T-cell (primary cell): ENCODE results near the gene ST3GAL3. TPM values are rescaled to one million over a fixed set of nuclear protein-coding genes. Genes with fewer than 3 reads are reported as not detected.

Experiments
- ATAC-seq, 4 experiments: fragments of 200-7000 bp in 3 of 4; fragments of 150-1000 bp in 1 of 4; cut with Tn5 transposase; replicated peaks in 1 of 4; 1 replicate in 3 of 4; 2 replicates in 1 of 4; pipeline ENCODE4 v1.10.0; 2021; ENCODE audit warnings: moderate library complexity in 3 of 4, mild to moderate bottlenecking in 2 of 4, moderate number of reproducible peaks in 1 of 4
- CTCF ChIA-PET, 2 donors: fragments of 300-600 bp; sonication (Branson Sonifier 250); formaldehyde crosslinking; loops; one replicate each; lab custom pipeline; 2022; ENCODE audit warnings: antibody characterized with exemption in 2 of 2; lab: Charles Lee
- POLR2A ChIA-PET, 2 donors: fragments of 300-600 bp; sonication (Branson Sonifier 250); formaldehyde crosslinking; loops; one replicate each; lab custom pipeline; 2022; ENCODE audit warnings: antibody characterized with exemption in 2 of 2; lab: Charles Lee
- DNase-seq, 35 experiments: peaks; one replicate each; pipeline versions ENCODE4 v3.0.0 to v3.0.0-alpha.2; 2013 to 2023
- H3K27ac ChIP-seq: one replicate; pipeline ENCODE4 v1.5.1; 2013; ENCODE audit warnings: low read length
- H3K27me3 ChIP-seq, 2 experiments: replicated peaks in 1 of 2; 1 replicate in 1 of 2; 2 replicates in 1 of 2; pipeline versions ENCODE4 v1.6.1 to v1.7.0; 2013; ENCODE audit warnings: low read length in 1 of 2, mixed read lengths in 1 of 2; ENCODE audit not compliant: control insufficient read depth in 2 of 2, insufficient read depth in 2 of 2; ENCODE audit errors: extremely low read depth in 1 of 2
- H3K36me3 ChIP-seq, 2 donors: 1 replicate in 1 of 2; 2 replicates in 1 of 2; pipeline versions ENCODE4 v1.6.1 to v1.7.0; 2013; ENCODE audit warnings: low read length in 1 of 2; ENCODE audit not compliant: control insufficient read depth in 2 of 2, insufficient read depth in 1 of 2; ENCODE audit errors: extremely low read depth in 1 of 2
- H3K4me1 ChIP-seq, 2 experiments: 1 replicate in 1 of 2; 2 replicates in 1 of 2; pipeline versions ENCODE4 v1.6.1 to v1.7.0; 2013; ENCODE audit warnings: low read length in 2 of 2, mixed read lengths in 1 of 2; ENCODE audit not compliant: insufficient read depth in 2 of 2, control insufficient read depth in 1 of 2; ENCODE audit errors: extremely low read depth in 1 of 2
- H3K4me3 ChIP-seq, 2 donors: 1 replicate in 1 of 2; 2 replicates in 1 of 2; pipeline versions ENCODE4 v1.5.1 to v1.7.0; 2013; ENCODE audit warnings: mild to moderate bottlenecking in 2 of 2, low read length in 1 of 2, moderate library complexity in 1 of 2; ENCODE audit not compliant: control insufficient read depth in 1 of 2; ENCODE audit errors: extremely low read depth in 1 of 2
- H3K9me3 ChIP-seq: 2 replicates; pipeline ENCODE4 v1.7.0; 2013
- H3K27ac Mint-ChIP-seq, 2 donors: one replicate each; pipeline ENCODE4 v1.8.0; 2020 to 2021; ENCODE audit warnings: mild to moderate bottlenecking in 2 of 2, mixed read lengths in 2 of 2
- H3K27me3 Mint-ChIP-seq, 2 donors: one replicate each; pipeline ENCODE4 v1.8.0; 2021 to 2022; ENCODE audit warnings: mixed read lengths in 2 of 2
- H3K36me3 Mint-ChIP-seq: one replicate; pipeline ENCODE4 v1.8.0; 2021; ENCODE audit warnings: mixed read lengths
- H3K4me1 Mint-ChIP-seq, 3 donors: one replicate each; pipeline ENCODE4 v1.8.0; 2020 to 2022; ENCODE audit warnings: mixed read lengths in 3 of 3, mild to moderate bottlenecking in 1 of 3
- H3K4me3 Mint-ChIP-seq, 3 donors: one replicate each; pipeline ENCODE4 v1.8.0; 2020 to 2022; ENCODE audit warnings: mild to moderate bottlenecking in 3 of 3, mixed read lengths in 3 of 3, moderate library complexity in 3 of 3
- H3K9me3 Mint-ChIP-seq, 3 donors: one replicate each; pipeline ENCODE4 v1.8.0; 2020 to 2022; ENCODE audit warnings: mixed read lengths in 3 of 3
- WGBS: methylation state at CpG from one replicate; pipeline ENCODE4 v1.1.5; 2013; ENCODE audit warnings: missing lambda C conversion rate; ENCODE audit not compliant: insufficient coverage; 5-methylcytosine and 5-hydroxymethylcytosine counted together
- total RNA-seq, 35 experiments: library from RNA in 6 of 35; stranded (reverse) in 6 of 35; fragments of 120-200 nt in 1 of 35; gene quantifications; one replicate each; pipeline versions ENCODE4 v1.2.1 to v1.2.4 and lab custom pipeline; 2013 to 2026

The ST3GAL3 gene
- total RNA-seq, 5 donors from 2014 or later (not counting 1 experiment from before 2014, with no cell fraction given): 21.9 to 29.8 (median 24.4) TPM

- no peak overlapping the region for H3K27ac Mint-ChIP-seq
- POLR2A ChIA-PET: no interaction called here
- H3K36me3 ChIP-seq: peaks cover 0 to 18% of the 10 kb centered on the region in 2 donors
- peaks cover 12 to 13% (median 12%) of the 10 kb centered on the region in 3 donors for H3K4me1 Mint-ChIP-seq
- peaks cover 15% of the 10 kb centered on the region for H3K36me3 Mint-ChIP-seq
- no peaks in the 10 kb centered on the region for H3K27me3 Mint-ChIP-seq
- H3K4me3 ChIP-seq: no peak overlapping the region
- no peak for DNase-seq
- CTCF ChIA-PET: no interaction called here
- 89% methylated on average over 3 of the region's 3 CpGs for WGBS
- peaks cover 1 to 12% of the 10 kb centered on the region in 2 experiments for H3K4me1 ChIP-seq
- no peak overlapping the region for H3K27ac ChIP-seq
- no peak overlapping the region for H3K4me3 Mint-ChIP-seq
- no peaks in the 10 kb centered on the region for H3K27me3 ChIP-seq
- no peak for ATAC-seq
- no peaks in the 10 kb centered on the region for H3K9me3 ChIP-seq
- no peaks in the 10 kb centered on the region for H3K9me3 Mint-ChIP-seq
These were observed 258.0 kb downstream of the ST3GAL3 start for GRCh38 chr1:43965316-43965715.

DNA sequence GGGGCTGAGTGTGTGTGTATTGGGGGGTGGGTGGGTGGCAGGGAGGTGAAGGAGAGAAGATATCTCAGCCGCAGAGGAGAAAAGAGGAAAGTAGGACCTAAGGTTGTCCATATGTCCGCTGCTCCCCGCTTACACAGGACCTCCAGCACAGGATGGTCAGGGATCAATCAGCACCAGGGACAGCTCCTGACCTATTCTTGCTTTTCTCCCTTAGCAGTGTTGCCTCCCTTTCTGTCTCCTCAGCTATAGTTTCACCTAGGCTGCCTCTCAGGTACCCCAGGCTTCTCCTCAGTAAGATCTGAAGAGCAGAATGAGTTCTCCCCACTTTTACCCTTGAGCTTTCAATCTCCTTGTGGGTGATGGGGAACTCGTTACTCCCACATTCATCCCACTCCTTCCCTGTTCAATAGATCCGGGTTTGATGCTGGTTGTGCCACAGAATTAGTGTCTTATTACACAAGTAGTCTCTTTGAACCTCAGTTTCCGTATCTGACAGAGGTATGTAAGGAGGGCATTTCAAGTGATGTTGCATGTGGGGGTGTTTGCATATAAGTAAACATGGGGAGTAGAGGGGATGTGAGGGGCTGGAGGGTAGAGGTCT lies 261.1 kb downstream of the ST3GAL3 start:
- Mint-ChIP-seq H3K4me3 (no peak overlapping the region), H3K4me1 (peaks cover 22 to 28% (median 27%) of the 10 kb centered on the region in 3 donors), H3K9me3 (no peaks in the 10 kb centered on the region), H3K27ac (no peak overlapping the region), H3K27me3 (no peaks in the 10 kb centered on the region), H3K36me3 (peaks cover 11% of the 10 kb centered on the region)
- Histone ChIP-seq H3K27ac (no peak overlapping the region), H3K27me3 (no peaks in the 10 kb centered on the region), H3K4me3 (no peak overlapping the region), H3K36me3 (peaks cover 0 to 16% of the 10 kb centered on the region in 2 donors), H3K4me1 (peaks cover 5 to 27% of the 10 kb centered on the region in 2 experiments), H3K9me3 (no peaks in the 10 kb centered on the region)
- no peak for ATAC-seq
- WGBS: 88% methylated on average over 4 of the region's 6 CpGs
- DNase-seq: peak in 2 of 35 experiments; percentile 22 to 50
- CTCF ChIA-PET: no interaction called here
- POLR2A ChIA-PET: no interaction called here

DNA sequence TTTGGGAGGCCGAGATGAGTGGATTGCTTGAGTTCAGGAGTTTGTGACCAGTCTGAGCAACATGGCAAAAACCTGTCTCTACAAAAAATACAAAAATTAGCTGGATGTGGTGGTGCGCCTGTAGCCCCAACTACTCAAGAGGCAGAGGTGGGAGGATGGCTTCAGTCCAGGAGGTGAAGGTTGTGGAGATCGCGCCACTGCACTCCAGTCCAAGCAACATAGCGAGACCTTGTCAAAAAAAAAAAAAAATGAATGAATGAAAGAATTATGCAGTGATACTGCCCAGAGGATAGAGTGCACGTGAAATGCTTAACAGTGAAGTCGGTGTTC lies 262.0 kb downstream of the ST3GAL3 start:
- H3K4me1 ChIP-seq: peaks cover 8 to 36% of the 10 kb centered on the region in 2 experiments
- ChIA-PET POLR2A (no interaction called here), CTCF (interaction anchor here in 1 of 2 donors (0.7 kb wide), 2 partner anchors 25 to 81 kb away, joined by 3 read pairs; no protein-coding TSS in a partner anchor)
- Mint-ChIP-seq H3K27ac (peak overlapping the region; percentile 85), H3K4me1 (peaks cover 31 to 37% (median 37%) of the 10 kb centered on the region in 3 donors), H3K9me3 (no peaks in the 10 kb centered on the region), H3K4me3 (peak overlapping the region; percentile 88 to 96 (median 91)), H3K36me3 (peaks cover 11% of the 10 kb centered on the region), H3K27me3 (no peaks in the 10 kb centered on the region)
- H3K36me3 ChIP-seq: peaks cover 0 to 15% of the 10 kb centered on the region in 2 donors
- H3K4me3 ChIP-seq: peak overlapping the region in 1 of 2 donors; percentile 97
- H3K9me3 ChIP-seq: no peaks in the 10 kb centered on the region
- no peak overlapping the region for H3K27ac ChIP-seq
- H3K27me3 ChIP-seq: no peaks in the 10 kb centered on the region
- DNase-seq (no peak), ATAC-seq (no peak)
- WGBS: 54% methylated on average over 5 of the region's 7 CpGs

- DNase-seq (peak; percentile 84 to 98 (median 96)), ATAC-seq (peak; percentile 86 to 88 (median 88))
- Mint-ChIP-seq H3K27ac (peak within 1 kb of the TSS; percentile 85), H3K27me3 (no peaks in the 10 kb centered on the region), H3K36me3 (peaks cover 11% of the 10 kb centered on the region), H3K4me3 (peak within 1 kb of the TSS; percentile 88 to 96 (median 91)), H3K4me1 (peaks cover 31 to 38% (median 37%) of the 10 kb centered on the region in 3 donors), H3K9me3 (no peaks in the 10 kb centered on the region)
- Histone ChIP-seq H3K27me3 (no peaks in the 10 kb centered on the region), H3K27ac (peak within 1 kb of the TSS; percentile 14), H3K4me1 (peaks cover 8 to 37% of the 10 kb centered on the region in 2 experiments), H3K4me3 (peak within 1 kb of the TSS; percentile 89 to 97), H3K36me3 (peaks cover 0 to 15% of the 10 kb centered on the region in 2 donors), H3K9me3 (no peaks in the 10 kb centered on the region)
- POLR2A ChIA-PET: interaction anchor here in 1 of 2 donors (0.5 kb wide), 1 partner anchor 19 kb away, joined by 6 read pairs; no protein-coding TSS in a partner anchor
- CTCF ChIA-PET: interaction anchor here in 1 of 2 donors (0.7 kb wide), 2 partner anchors 26 to 80 kb away, joined by 3 read pairs; no protein-coding TSS in a partner anchor
- under 1% methylated on average over 32 of the region's 47 CpGs for WGBS
These were observed 262.6 kb downstream of the ST3GAL3 start, which contains the start of gene DPH2 for GRCh38 chr1:43969746-43970466. Gene DPH2, plus strand, starts transcription at chr1:43970010. Its CDS starts 166 bp downstream, at chr1:43970176.

- WGBS: no CpG with 5 or more reads among the region's 5 CpGs
- Mint-ChIP-seq H3K27me3 (no peaks in the 10 kb centered on the region), H3K9me3 (no peaks in the 10 kb centered on the region)
These were observed 263.2 kb downstream of the ST3GAL3 start for GRCh38 chr1:43970502-43970901.

DNA sequence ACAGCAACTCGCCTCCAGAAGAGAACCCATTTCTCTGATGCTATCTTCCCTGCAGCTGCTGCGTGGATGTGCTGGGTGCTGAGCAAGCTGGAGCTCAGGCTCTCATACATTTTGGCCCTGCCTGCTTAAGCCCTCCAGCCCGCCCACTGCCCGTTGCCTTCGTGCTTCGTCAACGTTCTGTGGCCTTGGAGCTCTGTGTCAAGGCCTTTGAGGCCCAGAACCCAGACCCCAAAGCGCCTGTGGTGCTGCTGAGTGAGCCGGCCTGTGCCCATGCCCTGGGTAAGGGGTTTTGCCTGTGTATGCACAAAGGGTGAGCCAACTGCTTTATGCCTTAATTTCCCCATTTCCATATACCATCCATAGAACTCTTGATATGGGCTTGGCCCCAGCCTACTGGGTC lies 263.6 kb downstream of the ST3GAL3 start:
- Mint-ChIP-seq H3K36me3 (peaks cover 11% of the 10 kb centered on the region), H3K27me3 (no peaks in the 10 kb centered on the region), H3K27ac (no peak overlapping the region), H3K9me3 (no peaks in the 10 kb centered on the region), H3K4me1 (peaks cover 36 to 42% (median 41%) of the 10 kb centered on the region in 3 donors), H3K4me3 (peak overlapping the region; percentile 88 to 96 (median 91))
- H3K36me3 ChIP-seq: peaks cover 0 to 15% of the 10 kb centered on the region in 2 donors
- CTCF ChIA-PET: no interaction called here
- DNase-seq (no peak), ATAC-seq (no peak)
- no peaks in the 10 kb centered on the region for H3K27me3 ChIP-seq
- peak overlapping the region in 1 of 2 donors; percentile 89 for H3K4me3 ChIP-seq
- WGBS: 89% methylated on average over 7 of the region's 9 CpGs
- no peak overlapping the region for H3K27ac ChIP-seq
- POLR2A ChIA-PET: no interaction called here
- no peaks in the 10 kb centered on the region for H3K9me3 ChIP-seq
- H3K4me1 ChIP-seq: peaks cover 11 to 45% of the 10 kb centered on the region in 2 experiments

More at GRCh38 chr1:43970502-43970901, 263.2 kb downstream of the ST3GAL3 start:
- Mint-ChIP-seq H3K27ac (peak overlapping the region; percentile 85), H3K4me3 (peak overlapping the region; percentile 88 to 96 (median 91)), H3K36me3 (peaks cover 11% of the 10 kb centered on the region), H3K4me1 (peaks cover 31 to 38% (median 37%) of the 10 kb centered on the region in 3 donors)
- ChIA-PET CTCF (no interaction called here), POLR2A (no interaction called here)
- no peaks in the 10 kb centered on the region for H3K9me3 ChIP-seq
- H3K27ac ChIP-seq: no peak overlapping the region
- H3K36me3 ChIP-seq: peaks cover 0 to 15% of the 10 kb centered on the region in 2 donors
- peak overlapping the region; percentile 89 to 97 for H3K4me3 ChIP-seq
- DNase-seq (no peak), ATAC-seq (no peak)
- H3K27me3 ChIP-seq: no peaks in the 10 kb centered on the region
- peaks cover 8 to 41% of the 10 kb centered on the region in 2 experiments for H3K4me1 ChIP-seq
